H1 (cell line): Measurements from ENCODE around the gene NOS1AP. TPM values are rescaled to one million over a fixed set of nuclear protein-coding genes. Genes with fewer than 3 reads are reported as not detected.

Experiments used
- BRCA1 ChIP-seq: IDR thresholded peaks from 2 replicates; pipeline ENCODE4 v1.6.1; 2012; ENCODE audit warnings: low read depth, low read length, improper control_type of control experiment
- CBX8 ChIP-seq: fragments of 300-800, 300-1000 bp; sonication (generic); IDR thresholded peaks from 2 replicates; pipeline ENCODE4 v1.7.1; 2016; ENCODE audit warnings: low read depth, low read length, borderline replicate concordance
- CHD1 ChIP-seq: IDR thresholded peaks from 2 replicates; pipeline ENCODE4 v1.6.1; 2012; ENCODE audit warnings: low read depth, low read length, improper control_type of control experiment
- KDM5A ChIP-seq: fragments of 200-600 bp; IDR thresholded peaks from 2 replicates; pipeline ENCODE4 v1.7.1; 2012; ENCODE audit warnings: mild to moderate bottlenecking, low read length, inconsistent platforms, mixed read lengths
- POLR2AphosphoS5 ChIP-seq: IDR thresholded peaks from 2 replicates; pipeline ENCODE4 v1.6.1; 2011; ENCODE audit warnings: low read depth, low read length
- POU5F1 ChIP-seq: IDR thresholded peaks from 2 replicates; pipeline ENCODE4 v1.6.1; 2011; ENCODE audit warnings: low read depth, mild to moderate bottlenecking, low read length, moderate library complexity
- RAD21 ChIP-seq, 2 experiments: IDR thresholded peaks in 1 of 2; conservative IDR thresholded peaks in 1 of 2; 2 replicates each; pipeline ENCODE4 v1.6.1; 2011; ENCODE audit warnings: low read depth in 2 of 2, low read length in 2 of 2, improper control_type of control experiment in 1 of 2, inconsistent platforms in 1 of 2, mild to moderate bottlenecking in 1 of 2, moderate library complexity in 1 of 2
- RNF2 ChIP-seq: fragments of 200-900, 300-1000 bp; sonication (generic); IDR thresholded peaks from 2 replicates; pipeline ENCODE4 v1.7.1; 2016; ENCODE audit warnings: borderline replicate concordance, low read depth, mild to moderate bottlenecking, antibody characterized with exemption, low read length; ENCODE audit not compliant: poor library complexity, severe bottlenecking; ENCODE audit errors: missing control alignments
- polyA plus RNA-seq, 7 experiments: library from polyadenylated mRNA; depleted of rRNA in 3 of 7; stranded (reverse) in 5 of 7; unstranded in 2 of 7; fragments of >200 nt in 5 of 7; fragments of 200-250 nt in 2 of 7; gene quantifications; 1 replicate in 5 of 7; 2 replicates in 1 of 7; 4 replicates in 1 of 7; pipeline versions ENCODE4 v1.2.1 to v1.2.3, GENCODE V29; 2011 to 2013; ENCODE audit warnings: missing spikeins in 2 of 7, mixed read lengths in 2 of 7
- total RNA-seq: library from RNA; stranded (reverse); fragmentation: NEBNext Ultra II Directional; extraction: Animal tissue kit (Norgen Biotek cat#: 25700); gene quantifications from 2 replicates; pipeline ENCODE4 v1.2.1, GENCODE V29; 2021
- TF ChIP-seq, protein P1 (sequence below): fragments of 300-600 bp; sonication (generic); IDR thresholded peaks from 2 replicates; pipeline ENCODE4 v1.7.1; 2012; ENCODE audit warnings: low read length, moderate library complexity, mild to moderate bottlenecking, inconsistent platforms; ENCODE audit not compliant: insufficient replicate concordance
- TF ChIP-seq, protein P2 (sequence below): IDR thresholded peaks from 2 replicates; pipeline ENCODE4 v1.6.1; 2012; ENCODE audit warnings: low read length, inconsistent platforms

The NOS1AP gene
- total and polyA plus RNA-seq, 2 of the 8 experiments (the other 6 are each of a cell fraction or from before 2014, with no cell fraction given) = 2.4 to 12.1 TPM

GRCh38 chr1:162347281-162347680, 277.8 kb downstream of the NOS1AP start (continued):
- TF ChIP-seq, protein P1, sequence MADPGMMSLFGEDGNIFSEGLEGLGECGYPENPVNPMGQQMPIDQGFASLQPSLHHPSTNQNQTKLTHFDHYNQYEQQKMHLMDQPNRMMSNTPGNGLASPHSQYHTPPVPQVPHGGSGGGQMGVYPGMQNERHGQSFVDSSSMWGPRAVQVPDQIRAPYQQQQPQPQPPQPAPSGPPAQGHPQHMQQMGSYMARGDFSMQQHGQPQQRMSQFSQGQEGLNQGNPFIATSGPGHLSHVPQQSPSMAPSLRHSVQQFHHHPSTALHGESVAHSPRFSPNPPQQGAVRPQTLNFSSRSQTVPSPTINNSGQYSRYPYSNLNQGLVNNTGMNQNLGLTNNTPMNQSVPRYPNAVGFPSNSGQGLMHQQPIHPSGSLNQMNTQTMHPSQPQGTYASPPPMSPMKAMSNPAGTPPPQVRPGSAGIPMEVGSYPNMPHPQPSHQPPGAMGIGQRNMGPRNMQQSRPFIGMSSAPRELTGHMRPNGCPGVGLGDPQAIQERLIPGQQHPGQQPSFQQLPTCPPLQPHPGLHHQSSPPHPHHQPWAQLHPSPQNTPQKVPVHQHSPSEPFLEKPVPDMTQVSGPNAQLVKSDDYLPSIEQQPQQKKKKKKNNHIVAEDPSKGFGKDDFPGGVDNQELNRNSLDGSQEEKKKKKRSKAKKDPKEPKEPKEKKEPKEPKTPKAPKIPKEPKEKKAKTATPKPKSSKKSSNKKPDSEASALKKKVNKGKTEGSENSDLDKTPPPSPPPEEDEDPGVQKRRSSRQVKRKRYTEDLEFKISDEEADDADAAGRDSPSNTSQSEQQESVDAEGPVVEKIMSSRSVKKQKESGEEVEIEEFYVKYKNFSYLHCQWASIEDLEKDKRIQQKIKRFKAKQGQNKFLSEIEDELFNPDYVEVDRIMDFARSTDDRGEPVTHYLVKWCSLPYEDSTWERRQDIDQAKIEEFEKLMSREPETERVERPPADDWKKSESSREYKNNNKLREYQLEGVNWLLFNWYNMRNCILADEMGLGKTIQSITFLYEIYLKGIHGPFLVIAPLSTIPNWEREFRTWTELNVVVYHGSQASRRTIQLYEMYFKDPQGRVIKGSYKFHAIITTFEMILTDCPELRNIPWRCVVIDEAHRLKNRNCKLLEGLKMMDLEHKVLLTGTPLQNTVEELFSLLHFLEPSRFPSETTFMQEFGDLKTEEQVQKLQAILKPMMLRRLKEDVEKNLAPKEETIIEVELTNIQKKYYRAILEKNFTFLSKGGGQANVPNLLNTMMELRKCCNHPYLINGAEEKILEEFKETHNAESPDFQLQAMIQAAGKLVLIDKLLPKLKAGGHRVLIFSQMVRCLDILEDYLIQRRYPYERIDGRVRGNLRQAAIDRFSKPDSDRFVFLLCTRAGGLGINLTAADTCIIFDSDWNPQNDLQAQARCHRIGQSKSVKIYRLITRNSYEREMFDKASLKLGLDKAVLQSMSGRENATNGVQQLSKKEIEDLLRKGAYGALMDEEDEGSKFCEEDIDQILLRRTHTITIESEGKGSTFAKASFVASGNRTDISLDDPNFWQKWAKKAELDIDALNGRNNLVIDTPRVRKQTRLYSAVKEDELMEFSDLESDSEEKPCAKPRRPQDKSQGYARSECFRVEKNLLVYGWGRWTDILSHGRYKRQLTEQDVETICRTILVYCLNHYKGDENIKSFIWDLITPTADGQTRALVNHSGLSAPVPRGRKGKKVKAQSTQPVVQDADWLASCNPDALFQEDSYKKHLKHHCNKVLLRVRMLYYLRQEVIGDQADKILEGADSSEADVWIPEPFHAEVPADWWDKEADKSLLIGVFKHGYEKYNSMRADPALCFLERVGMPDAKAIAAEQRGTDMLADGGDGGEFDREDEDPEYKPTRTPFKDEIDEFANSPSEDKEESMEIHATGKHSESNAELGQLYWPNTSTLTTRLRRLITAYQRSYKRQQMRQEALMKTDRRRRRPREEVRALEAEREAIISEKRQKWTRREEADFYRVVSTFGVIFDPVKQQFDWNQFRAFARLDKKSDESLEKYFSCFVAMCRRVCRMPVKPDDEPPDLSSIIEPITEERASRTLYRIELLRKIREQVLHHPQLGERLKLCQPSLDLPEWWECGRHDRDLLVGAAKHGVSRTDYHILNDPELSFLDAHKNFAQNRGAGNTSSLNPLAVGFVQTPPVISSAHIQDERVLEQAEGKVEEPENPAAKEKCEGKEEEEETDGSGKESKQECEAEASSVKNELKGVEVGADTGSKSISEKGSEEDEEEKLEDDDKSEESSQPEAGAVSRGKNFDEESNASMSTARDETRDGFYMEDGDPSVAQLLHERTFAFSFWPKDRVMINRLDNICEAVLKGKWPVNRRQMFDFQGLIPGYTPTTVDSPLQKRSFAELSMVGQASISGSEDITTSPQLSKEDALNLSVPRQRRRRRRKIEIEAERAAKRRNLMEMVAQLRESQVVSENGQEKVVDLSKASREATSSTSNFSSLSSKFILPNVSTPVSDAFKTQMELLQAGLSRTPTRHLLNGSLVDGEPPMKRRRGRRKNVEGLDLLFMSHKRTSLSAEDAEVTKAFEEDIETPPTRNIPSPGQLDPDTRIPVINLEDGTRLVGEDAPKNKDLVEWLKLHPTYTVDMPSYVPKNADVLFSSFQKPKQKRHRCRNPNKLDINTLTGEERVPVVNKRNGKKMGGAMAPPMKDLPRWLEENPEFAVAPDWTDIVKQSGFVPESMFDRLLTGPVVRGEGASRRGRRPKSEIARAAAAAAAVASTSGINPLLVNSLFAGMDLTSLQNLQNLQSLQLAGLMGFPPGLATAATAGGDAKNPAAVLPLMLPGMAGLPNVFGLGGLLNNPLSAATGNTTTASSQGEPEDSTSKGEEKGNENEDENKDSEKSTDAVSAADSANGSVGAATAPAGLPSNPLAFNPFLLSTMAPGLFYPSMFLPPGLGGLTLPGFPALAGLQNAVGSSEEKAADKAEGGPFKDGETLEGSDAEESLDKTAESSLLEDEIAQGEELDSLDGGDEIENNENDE = no peak
- TF ChIP-seq CBX8 = no peak
- TF ChIP-seq KDM5A = no peak
- no peak for TF ChIP-seq RNF2
- TF ChIP-seq, protein P2, sequence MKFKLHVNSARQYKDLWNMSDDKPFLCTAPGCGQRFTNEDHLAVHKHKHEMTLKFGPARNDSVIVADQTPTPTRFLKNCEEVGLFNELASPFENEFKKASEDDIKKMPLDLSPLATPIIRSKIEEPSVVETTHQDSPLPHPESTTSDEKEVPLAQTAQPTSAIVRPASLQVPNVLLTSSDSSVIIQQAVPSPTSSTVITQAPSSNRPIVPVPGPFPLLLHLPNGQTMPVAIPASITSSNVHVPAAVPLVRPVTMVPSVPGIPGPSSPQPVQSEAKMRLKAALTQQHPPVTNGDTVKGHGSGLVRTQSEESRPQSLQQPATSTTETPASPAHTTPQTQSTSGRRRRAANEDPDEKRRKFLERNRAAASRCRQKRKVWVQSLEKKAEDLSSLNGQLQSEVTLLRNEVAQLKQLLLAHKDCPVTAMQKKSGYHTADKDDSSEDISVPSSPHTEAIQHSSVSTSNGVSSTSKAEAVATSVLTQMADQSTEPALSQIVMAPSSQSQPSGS = no peak
- TF ChIP-seq RAD21 (IDR thresholded peaks at IDR 0.05 in 1 of 2, conservative IDR thresholded peaks at IDR 0.05 in 1 of 2; ENCODE audit: low read depth in 2 of 2, low read length in 2 of 2) = no peak
- no peak for TF ChIP-seq BRCA1
- no peak for TF ChIP-seq POLR2AphosphoS5
- no peak for TF ChIP-seq CHD1
- TF ChIP-seq POU5F1 = no peak
